ENCODE data around the gene TAS1R1.

TAS1R1 gene

GRCh38 chr1:6572653-6573383, 17.7 kb downstream of the TAS1R1 start:
- no peak for DNase-seq (ENCODE audit: low read depth)

GRCh38 chr1:6574025-6574620, 19.0 kb downstream of the TAS1R1 start:
- DNase-seq (ENCODE audit: low read depth) = no peak

- no peak for DNase-seq (ENCODE audit: low read depth)
Measured at GRCh38 chr1:6574818-6575217, 19.7 kb downstream of the TAS1R1 start.

- no peak for DNase-seq (ENCODE audit: low read depth)
Measured at GRCh38 chr1:6577831-6578525, 22.9 kb downstream of the TAS1R1 start.

- DNase-seq (ENCODE audit: low read depth) = no peak
Measured at GRCh38 chr1:6578624-6579373, 23.7 kb downstream of the TAS1R1 start.

- peak; percentile 97 for DNase-seq (ENCODE audit: low read depth)
Measured at GRCh38 chr1:6579374-6580118, 24.4 kb downstream of the TAS1R1 start, which contains the start of gene ZBTB48. ZBTB48 (plus strand) TSS chr1:6579994; CDS start chr1:6580610, 616 bp downstream.

- no peak for DNase-seq (ENCODE audit: low read depth)
Measured at GRCh38 chr1:6580119-6580592, 25.0 kb downstream of the TAS1R1 start.

GRCh38 chr1:6580593-6581409, 25.7 kb downstream of the TAS1R1 start:
- DNase-seq (ENCODE audit: low read depth) = no peak

GRCh38 chr1:6581561-6582305, 26.6 kb downstream of the TAS1R1 start:
- no peak for DNase-seq (ENCODE audit: low read depth)

- no peak for DNase-seq (ENCODE audit: low read depth)
Measured at GRCh38 chr1:6582370-6582769, 27.3 kb downstream of the TAS1R1 start.

GRCh38 chr1:6584126-6585080, 29.3 kb downstream of the TAS1R1 start:
- DNase-seq (ENCODE audit: low read depth) = no peak

GRCh38 chr1:6585081-6585722, 30.1 kb downstream of the TAS1R1 start:
- DNase-seq (ENCODE audit: low read depth) = no peak

- DNase-seq (ENCODE audit: low read depth) = no peak
Measured at GRCh38 chr1:6585841-6586240, 30.7 kb downstream of the TAS1R1 start.

- DNase-seq (ENCODE audit: low read depth) = no peak
Measured at GRCh38 chr1:6586404-6586816, 31.3 kb downstream of the TAS1R1 start.

GRCh38 chr1:6587261-6588005, 32.3 kb downstream of the TAS1R1 start:
- no peak for DNase-seq (ENCODE audit: low read depth)

- DNase-seq (ENCODE audit: low read depth) = no peak
Measured at GRCh38 chr1:6588128-6588892, 33.2 kb downstream of the TAS1R1 start.
